HS-5 (cell line): Measurements from ENCODE around the gene ZNF554.

Experiments
- DNase-seq: peaks from one replicate; pipeline ENCODE4 v3.0.0-alpha.2; 2012; ENCODE audit warnings: low read depth

ZNF554 gene

DNA sequence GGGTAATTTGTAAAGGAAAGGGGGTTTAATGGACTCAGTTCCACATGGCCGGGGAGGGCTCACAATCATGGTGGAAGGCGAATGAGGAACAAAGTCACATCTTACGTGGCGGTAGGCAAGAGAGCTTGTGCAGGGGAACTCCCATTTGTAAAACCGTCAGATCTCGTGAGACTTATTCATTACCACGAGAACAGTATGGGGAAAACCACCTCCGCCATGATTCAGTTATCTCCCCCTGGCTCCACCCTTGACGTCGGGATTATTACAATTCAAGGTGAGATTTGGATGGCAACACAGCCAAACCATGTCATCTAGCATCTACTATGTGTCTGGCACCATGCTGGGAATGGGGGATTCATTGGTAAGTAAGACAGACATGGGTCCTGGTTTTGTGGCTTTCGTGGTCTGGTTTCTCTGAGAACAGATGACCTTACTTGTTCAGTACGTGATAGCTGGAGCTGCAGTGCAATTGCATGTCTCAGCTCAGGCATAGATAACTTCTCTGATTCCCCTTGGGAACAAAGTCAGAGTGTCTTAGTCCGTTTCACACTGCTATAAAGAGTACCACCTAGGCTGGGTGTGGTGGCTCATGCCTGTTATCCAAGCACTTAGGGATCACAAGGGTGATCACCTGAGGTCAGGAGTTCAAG, 8.3 kb downstream of the ZNF554 start:
- no peak for DNase-seq

DNA sequence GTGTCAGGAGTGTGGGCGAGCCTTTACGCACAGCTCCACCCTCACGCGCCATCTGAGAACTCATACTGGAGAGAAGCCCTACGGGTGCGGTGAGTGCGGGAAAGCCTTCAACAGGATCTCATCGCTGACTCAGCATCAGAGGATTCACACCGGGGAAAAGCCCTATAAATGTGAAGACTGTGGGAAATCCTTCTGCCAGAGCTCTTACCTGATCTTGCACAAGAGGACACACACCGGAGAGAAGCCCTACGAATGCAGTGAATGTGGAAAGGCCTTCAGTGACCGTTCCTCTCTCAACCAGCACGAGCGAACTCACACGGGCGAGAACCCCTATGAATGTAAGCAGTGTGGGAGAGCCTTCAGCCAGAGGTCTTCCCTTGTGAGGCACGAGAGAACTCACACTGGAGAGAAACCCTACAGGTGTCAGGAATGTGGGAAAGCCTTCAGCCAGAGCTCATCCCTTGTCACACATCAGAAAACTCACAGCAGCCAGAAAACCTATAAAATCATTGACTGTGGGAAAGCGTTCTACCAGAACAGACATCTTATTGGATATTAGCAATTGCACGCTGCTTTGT, 14.7 kb downstream of the ZNF554 start:
- DNase-seq: no peak

DNA sequence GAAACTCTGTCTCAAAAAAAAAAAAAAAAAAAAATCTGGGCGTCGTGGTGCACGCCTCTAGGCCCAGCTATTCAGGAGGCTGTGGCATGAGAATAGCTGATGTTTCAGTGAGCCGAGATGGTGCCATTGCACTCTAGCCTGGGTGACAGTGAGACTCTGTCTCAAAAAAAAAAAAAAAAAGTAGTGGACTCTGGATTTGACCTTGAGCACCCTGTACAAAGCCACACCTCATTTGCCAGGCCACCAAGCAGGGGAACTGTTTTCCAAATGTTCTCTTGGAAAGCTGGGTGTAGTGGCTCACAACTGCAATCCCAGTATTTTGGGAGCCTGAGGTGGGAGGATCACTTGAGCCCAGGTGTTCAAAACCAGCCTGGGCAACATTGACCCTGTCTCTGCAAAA, 17.8 kb downstream of the ZNF554 start:
- no peak for DNase-seq

DNA sequence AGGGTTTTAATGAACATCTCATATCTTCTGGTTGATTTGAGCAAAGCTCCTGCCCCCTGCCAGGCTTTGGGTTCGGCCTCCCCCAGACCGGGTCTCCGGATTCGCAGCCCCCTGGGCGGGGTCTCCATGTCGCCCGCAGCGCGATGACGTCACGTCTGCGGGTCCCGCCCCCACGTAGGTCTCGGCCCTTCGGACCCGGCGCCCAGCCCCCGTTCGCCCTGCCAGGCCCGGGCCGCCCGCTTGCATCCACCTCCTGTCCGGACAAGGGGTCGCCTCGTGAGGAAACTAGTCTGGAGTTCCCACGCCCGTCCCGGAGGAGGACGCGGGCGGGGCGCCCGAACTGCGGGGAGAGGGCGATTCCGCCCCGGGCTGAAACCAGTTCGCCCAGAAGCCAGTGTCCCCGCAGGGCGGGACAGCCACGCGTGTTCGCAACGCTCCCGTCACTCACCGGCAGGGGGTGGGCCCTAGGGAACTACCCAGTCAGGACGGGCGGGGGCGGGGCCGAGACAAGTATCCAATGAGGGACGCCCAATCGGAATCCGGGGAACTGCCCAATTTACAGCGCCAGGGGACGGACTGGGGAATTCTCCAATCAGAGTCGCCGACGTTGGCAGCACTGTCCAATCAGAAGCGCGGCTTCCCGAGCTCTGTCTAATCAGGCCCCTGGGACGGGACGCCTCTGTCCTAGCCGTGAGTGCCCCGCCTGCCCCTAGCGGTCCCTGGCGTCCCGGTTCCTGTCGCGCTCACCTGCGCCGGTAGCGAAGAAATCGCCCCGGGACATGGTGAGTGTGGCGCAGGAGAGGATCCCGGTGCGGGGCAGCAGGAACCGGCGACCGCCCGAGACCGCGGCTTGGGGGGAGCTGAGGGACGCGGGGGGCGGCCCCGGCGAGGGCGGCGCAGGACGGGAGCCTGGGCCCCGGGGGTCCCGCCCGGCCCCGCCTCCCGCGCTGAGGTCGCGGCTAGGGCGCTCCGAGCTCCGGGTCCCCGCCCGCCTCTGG, 21.4 kb downstream of the ZNF554 start, which contains the start of gene ZNF555:
TSS of gene ZNF555 (plus strand) at position 682 of the 998 bp plus-strand sequence. CDS start at position 780, 98 bp downstream.
- peak; percentile 98 for DNase-seq

DNA sequence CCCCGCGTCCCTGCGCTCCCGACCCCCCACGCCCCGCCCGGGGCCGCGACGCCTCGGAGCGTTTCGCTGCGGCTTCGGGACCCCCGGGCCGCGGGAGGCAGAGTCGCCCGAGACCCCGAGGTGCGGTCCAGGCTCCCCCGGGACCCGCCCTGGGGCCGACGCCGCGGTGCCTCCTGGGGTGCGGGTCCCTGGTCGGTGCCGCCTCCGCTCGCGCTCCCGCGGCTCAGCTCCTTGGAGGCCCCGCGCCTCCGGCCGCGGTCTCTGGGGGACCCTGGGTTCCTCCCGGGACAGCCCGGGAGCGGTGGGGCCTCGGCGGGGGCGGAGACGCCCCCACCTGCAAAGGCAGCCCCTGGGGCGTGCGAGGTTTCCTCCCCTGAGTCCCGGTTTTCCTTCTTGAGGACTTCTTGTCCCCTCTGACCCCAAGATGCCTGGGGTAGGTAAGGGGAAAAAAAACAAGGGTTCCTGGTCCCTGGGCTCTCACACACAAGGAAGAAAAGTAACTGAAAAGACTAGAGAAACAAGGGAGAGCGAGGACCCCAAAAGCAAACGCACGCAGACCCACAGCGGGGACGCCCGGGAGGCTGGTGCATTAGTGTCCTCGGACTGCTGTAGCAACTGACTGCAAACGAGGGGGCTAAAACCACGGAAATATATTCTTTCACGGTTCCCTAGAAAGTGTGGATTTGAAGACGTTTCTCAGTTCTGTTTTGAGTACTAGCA, 22.3 kb downstream of the ZNF554 start:
- DNase-seq: no peak

DNA sequence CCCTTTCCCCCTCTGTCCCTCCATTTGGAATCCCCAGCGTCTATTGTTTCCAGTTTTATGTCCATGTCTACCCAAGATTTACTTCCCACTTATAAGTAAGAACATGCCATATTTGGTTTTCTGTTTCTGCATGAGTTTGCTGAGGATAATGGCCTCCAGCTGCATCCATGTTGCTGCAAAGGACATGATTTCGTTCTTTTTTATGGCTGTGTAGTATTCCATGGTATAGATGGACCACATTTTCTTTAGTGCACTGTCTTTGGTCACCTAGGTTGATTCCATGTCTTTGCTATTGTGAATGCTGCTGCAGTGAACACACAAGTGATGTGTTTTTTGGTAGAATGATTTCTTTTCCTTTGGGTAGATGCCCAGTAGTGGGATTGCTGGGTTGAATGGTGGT, 25.4 kb downstream of the ZNF554 start:
- DNase-seq: no peak

DNA sequence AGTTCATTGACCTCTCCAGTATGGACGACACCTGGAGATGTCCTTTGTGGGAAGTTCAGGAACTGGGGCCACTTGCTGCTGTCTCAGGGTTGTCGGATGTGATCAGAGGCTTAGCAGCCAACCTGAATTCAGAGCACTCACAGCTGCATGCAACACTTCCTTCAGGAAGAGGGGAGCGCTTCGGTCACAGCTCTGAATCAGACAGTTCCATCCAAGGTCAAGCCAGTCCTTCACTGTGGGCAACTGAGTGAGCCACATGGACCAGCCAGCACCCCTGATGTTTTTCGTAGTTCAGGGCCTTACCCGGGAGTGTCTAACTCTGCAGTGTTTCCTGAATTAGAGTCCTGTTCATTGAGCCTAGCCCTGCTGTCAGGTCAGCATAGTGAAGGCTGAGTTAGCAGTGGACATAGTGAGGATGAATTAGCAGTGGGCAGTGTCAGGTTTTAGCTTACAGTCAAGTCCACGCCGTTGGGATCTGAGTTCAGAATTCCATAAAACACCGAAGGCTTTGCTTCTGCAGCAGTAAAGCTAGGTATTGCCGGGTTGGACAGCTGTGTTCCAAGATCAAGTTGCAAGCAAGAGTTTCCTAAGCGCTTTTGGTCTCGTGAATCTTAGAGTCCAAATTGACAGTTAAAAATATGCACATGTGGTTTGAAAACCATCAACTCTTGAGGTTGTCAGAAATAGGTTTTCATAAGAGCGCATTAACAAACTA, 26.7 kb downstream of the ZNF554 start:
- DNase-seq: no peak

DNA sequence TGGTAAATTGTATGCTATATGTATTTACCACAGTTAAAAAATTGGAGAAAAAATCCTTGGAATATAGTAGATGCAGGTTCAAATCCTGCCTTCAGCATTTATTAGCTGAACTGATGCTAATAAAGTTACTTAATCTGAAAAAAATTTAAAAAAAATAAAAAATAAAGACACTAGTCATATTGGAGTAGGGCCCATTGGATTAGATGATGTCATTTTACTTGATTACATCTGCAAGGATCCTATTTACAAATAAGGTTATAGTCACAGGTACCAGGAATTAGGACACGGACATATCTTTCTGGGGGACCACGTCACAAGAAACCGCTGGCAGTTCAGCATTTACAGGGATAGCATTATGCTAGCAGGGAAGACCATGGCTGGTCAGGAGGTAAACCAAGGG, 27.8 kb downstream of the ZNF554 start:
- DNase-seq: no peak

DNA sequence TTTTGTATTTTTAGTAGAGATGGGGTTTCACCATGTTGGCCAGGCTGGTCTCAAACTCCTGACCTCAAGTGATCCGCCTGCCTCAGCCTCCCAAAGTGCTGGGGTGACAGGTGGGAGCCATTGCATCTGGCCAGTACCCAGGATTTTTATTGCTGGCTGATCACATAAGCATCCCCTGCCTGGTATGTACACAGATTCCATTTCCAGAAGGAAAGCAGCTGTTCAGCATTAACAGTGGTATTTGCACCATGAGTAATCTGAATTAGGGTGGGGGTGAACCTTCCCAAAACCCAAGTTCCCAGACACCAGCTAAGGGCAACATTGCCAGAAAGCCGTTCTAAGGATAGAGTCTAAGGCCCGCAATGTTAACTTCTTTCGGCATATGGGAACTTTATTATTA, 28.9 kb downstream of the ZNF554 start:
- DNase-seq: no peak

DNA sequence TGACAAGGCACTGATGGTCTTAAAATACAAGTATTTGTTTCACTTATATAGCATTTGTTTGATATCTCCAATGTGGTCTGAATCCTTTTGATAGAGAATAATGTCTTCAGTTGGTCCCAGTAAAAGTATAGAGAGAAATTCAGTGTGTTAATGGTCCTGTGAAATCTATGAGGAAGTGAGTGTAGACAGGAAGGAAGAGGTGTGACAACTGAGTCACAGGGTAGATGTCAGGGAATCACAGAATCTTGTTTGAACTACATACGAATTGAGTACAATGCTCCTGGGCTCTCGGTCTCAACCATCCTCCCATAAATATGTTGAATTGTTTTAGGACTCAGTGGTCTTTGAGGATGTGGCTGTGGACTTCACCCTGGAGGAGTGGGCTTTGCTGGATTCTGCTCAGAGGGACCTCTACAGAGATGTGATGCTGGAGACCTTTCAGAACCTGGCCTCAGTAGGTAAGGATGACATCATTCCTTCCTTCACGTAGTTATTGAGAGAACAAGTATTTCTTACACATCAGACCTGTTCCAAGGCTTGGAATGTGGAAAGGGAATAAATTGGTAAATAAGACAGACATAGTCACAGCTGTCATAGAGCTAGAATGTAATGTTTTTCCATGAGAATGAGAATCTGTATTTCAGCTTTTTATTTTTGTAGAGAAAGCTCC, 30.7 kb downstream of the ZNF554 start:
- no peak for DNase-seq

DNA sequence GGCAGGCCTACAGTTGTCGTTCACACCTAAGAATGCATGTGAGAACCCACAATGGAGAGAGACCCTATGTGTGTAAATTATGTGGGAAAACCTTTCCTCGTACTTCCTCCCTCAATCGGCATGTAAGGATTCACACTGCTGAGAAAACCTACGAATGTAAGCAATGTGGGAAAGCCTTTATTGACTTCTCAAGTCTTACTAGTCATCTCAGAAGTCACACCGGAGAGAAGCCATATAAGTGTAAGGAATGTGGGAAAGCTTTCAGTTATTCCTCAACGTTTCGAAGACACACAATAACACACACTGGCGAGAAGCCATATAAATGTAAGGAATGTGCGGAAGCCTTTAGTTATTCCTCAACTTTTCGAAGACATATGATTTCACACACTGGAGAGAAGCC, 32.9 kb downstream of the ZNF554 start:
- no peak for DNase-seq

DNA sequence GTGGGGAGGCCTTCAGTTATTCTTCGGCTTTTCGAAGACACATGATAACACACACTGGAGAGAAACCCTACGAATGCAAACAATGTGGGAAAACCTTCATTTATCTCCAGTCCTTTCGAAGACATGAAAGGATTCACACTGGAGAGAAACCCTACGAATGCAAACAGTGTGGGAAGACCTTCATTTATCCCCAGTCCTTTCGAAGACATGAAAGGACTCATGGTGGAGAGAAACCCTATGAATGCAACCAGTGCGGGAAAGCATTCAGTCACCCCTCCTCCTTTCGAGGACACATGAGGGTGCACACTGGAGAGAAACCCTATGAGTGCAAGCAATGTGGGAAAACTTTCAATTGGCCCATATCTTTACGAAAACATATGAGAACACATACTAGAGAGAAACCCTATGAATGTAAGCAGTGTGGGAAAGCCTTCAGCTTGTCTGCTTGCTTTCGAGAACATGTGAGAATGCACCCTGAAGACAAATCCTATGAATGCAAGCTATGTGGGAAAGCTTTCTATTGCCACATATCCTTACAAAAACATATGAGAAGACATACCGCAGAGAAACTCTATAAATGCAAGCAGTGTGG, 33.4 kb downstream of the ZNF554 start:
- no peak for DNase-seq

DNA sequence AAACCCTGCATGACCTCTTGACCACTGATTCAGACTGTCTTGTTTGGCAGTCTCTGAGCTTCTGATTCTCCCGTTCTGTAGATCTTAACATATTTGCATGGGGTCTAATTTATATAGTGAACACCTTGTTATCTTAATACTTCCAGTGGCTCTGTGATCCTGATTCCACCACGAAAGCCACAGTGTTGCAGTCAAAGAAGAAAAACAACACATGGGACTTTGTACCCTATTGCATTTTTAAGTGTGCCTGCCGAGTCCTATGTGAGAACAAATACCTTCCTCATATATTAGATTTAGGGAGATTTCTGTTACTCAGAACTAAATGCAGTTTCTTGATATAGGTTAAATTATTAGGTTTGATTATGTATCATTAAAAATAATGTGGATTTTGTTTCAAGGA, 35.2 kb downstream of the ZNF554 start:
- DNase-seq: no peak

DNA sequence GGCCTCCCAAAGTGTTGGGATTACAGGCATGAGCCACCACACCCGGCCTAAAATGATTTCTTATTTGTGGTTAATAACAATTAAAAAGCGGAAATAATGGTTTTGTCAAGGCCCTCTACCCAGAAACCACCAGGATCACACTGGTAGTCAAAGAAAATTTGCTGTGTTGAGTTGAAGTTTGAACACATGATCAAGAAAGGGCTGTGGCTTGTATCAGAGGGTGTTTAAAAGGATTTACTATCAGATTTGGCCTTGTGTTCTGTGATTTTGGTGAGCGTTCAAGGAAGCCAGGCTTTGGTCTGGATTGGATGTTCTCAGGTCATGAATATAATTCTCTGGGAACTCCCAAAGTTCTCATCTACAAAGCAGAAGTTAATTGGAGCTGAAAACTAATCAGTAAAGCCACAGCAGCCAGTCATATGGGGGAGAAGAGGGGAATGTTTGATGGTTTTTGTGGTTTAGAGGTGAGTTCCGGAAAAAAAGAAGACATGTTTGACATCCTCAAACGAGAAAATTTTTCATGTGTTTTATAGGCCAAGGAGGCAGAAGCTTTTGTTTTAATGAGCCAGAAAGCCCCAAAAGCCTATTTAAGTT, 36.9 kb downstream of the ZNF554 start:
- no peak for DNase-seq

DNA sequence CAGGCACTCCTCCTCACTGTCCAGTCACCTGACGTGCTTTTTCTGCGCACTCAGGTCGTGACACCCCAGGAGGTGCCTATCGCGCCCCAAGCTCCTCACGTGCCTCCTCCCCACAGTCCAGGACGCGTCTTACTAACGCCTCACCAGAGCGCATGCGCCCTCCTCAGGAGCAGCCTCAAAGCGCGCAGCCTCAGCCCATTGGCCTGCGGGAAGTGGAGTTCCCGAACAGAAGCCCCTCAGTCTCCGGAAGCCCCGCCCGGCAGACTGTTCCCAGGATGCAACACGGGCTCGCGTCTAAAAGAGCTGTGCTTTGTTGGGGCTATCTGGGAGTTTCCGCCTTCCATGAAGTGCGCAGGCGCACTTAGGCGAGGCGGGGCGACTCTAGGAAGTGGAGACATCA, 39.2 kb downstream of the ZNF554 start:
- no peak for DNase-seq

DNA sequence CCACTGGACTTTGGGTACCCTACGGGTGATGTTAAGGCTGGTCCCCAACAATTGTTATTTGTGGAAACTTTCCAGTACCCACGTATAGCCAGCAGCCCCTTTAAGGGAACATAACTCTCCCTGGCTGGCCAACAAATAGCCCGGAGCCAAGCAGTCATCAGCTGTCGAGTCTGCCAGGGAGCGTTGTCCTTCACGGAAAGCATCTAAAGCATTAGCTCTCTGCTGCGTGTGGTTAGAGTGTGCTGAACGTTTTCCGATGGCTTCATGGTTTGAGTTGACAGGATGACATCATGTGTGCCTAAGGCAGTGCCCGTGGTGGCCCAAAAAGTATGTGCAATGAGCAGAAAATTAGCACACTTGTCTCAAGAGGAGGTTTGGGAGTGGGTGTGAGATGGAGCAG, 44.1 kb downstream of the ZNF554 start:
- no peak for DNase-seq

DNA sequence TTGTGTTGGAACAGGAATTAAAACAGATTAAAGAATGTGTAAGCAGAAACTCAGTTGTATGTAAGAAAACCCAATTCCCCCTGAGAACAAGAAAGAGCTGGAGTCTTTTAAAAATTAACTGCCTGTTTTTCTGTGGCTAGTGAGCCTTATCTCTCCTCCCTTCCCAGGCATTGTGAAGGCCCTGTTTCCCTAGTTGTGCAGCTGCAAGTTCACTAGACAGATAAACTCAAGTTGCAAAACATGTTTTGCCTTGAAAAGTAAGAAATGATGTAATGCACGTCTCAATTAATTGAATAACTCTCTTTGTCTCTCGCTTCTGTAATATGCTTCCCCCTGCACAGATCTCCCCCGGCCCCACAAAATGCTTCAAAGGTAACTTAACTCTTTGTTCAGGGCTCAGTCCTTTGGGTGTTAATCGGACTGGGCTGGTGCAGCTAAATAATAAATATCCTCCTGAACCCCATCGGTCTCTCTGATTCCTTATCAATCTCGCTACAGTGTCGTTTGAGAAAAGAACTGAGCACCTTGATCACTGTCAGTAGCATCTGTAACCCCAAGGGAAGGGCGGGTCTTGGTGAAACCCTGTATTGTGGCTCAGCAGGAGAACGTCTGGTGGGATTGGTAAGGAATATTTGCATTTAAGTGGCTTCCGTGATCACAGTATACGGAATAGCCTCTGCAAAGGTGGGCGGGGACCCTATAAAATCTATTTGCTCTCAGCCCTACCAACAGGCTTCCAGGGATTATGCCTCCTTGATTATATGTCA, 45.8 kb downstream of the ZNF554 start:
- DNase-seq: no peak

DNA sequence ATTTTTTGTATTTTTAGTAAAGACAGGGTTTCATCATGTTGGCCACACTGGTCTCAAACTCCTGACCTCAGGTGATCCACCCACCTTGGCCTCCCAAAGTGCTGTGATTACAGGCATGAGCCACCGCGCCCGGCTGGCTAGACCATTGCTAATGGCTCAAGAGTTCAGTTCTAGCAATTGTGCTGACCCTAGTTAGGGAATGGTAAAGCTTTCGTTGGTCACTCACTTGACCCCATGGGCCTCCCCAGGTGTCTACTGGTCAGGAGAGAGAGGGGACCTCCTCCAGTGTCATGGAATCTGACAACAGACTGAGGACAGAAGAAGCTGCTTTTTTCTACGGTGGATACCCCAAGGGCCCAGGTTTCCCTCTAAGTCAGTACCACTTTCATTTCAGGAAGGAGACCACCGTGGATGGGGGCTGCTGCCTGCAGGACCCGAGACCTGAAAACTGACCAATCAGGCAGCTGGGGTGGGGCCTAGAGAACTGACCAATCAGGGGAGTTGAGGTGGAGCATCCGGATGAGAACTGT, 46.9 kb downstream of the ZNF554 start:
- DNase-seq: no peak
